Ovary (tissue), 3 donors: ENCODE data around the gene GREM1.

ENCODE experiments used
- EP300 ChIP-seq: sonication (generic); formaldehyde crosslinking; IDR thresholded peaks from one replicate; pipeline ENCODE4 v1.6.1; 2017; ENCODE audit warnings: antibody characterized with exemption
- POLR2A ChIP-seq: fragments of 450-650 bp; IDR thresholded peaks from one replicate; pipeline ENCODE4 v1.6.1; 2017; ENCODE audit warnings: antibody characterized with exemption, mild to moderate bottlenecking, moderate library complexity
- TF ChIP-seq, protein P1 (sequence below), 3 donors: fragments of 450-650 bp in 2 of 3; fragments of 200-600 bp in 1 of 3; IDR thresholded peaks; one replicate each; pipeline versions ENCODE4 v1.5.1 to v1.8.0; 2016 to 2022; ENCODE audit warnings: antibody characterized with exemption in 3 of 3, mild to moderate bottlenecking in 1 of 3
- donor health status: DM: no; HTN: no; CAD: no.

- TF ChIP-seq, protein P1, sequence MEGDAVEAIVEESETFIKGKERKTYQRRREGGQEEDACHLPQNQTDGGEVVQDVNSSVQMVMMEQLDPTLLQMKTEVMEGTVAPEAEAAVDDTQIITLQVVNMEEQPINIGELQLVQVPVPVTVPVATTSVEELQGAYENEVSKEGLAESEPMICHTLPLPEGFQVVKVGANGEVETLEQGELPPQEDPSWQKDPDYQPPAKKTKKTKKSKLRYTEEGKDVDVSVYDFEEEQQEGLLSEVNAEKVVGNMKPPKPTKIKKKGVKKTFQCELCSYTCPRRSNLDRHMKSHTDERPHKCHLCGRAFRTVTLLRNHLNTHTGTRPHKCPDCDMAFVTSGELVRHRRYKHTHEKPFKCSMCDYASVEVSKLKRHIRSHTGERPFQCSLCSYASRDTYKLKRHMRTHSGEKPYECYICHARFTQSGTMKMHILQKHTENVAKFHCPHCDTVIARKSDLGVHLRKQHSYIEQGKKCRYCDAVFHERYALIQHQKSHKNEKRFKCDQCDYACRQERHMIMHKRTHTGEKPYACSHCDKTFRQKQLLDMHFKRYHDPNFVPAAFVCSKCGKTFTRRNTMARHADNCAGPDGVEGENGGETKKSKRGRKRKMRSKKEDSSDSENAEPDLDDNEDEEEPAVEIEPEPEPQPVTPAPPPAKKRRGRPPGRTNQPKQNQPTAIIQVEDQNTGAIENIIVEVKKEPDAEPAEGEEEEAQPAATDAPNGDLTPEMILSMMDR (IDR thresholded peaks at IDR 0.05) = no peak
- TF ChIP-seq POLR2A (no peak), EP300 (no peak)
Measured at GRCh38 chr15:32687556-32687955, 30.2 kb upstream of the GREM1 start.
